Smooth muscle cell (in vitro differentiated cells): ENCODE data around the gene SMPD4. TPM values are rescaled to one million over a fixed set of nuclear protein-coding genes. Genes with fewer than 3 reads are reported as not detected.
"Not testable (repeated sequence)": the region's sequence is repeated elsewhere in the genome, so short reads cannot be mapped to it uniquely, and the experiment has no call there.

Experiments used
- DNase-seq: peaks from one replicate; lab custom pipeline; 2025; ENCODE audit not compliant: unreplicated experiment; lab: John Stamatoyannopoulos, UW
- H2AFZ ChIP-seq: fragments of 200-600 bp; sonication (generic); 2 replicates; pipeline ENCODE4 v1.6.0; 2016; ENCODE audit warnings: antibody characterized with exemption, low read depth, mild to moderate bottlenecking
- H3F3A ChIP-seq: fragments of 200-600 bp; sonication (generic); 2 replicates; pipeline ENCODE4 v1.6.0; 2017; ENCODE audit warnings: antibody characterized with exemption, low read depth
- H3K27ac ChIP-seq: fragments of 200-600 bp; sonication (generic); 2 replicates; pipeline ENCODE4 v1.5.1; 2016; ENCODE audit warnings: low read depth, mild to moderate bottlenecking
- H3K27me3 ChIP-seq: fragments of 200-600 bp; sonication (generic); 2 replicates; pipeline ENCODE4 v1.6.1; 2016; ENCODE audit warnings: low read depth, mild to moderate bottlenecking
- H3K36me3 ChIP-seq: fragments of 200-600 bp; sonication (generic); 2 replicates; pipeline ENCODE4 v1.5.1; 2016; ENCODE audit warnings: low read depth
- H3K4me1 ChIP-seq: fragments of 200-600 bp; sonication (generic); 2 replicates; pipeline ENCODE4 v1.5.1; 2016; ENCODE audit warnings: low read depth
- H3K4me2 ChIP-seq: fragments of 200-600 bp; sonication (generic); 2 replicates; pipeline ENCODE4 v1.6.0; 2016; ENCODE audit warnings: mild to moderate bottlenecking
- H3K4me3 ChIP-seq: fragments of 200-600 bp; sonication (generic); 2 replicates; pipeline ENCODE4 v1.5.1; 2016; ENCODE audit warnings: mild to moderate bottlenecking
- H3K79me2 ChIP-seq: fragments of 200-600 bp; sonication (generic); 2 replicates; pipeline ENCODE4 v1.6.0; 2016; ENCODE audit warnings: low read depth, mild to moderate bottlenecking
- H3K9ac ChIP-seq: fragments of 200-600 bp; sonication (generic); 2 replicates; pipeline ENCODE4 v1.6.0; 2016; ENCODE audit warnings: low read depth
- H3K9me3 ChIP-seq: fragments of 200-600 bp; sonication (generic); replicated peaks from 2 replicates; pipeline ENCODE4 v1.5.1; 2016; ENCODE audit warnings: low read depth
- H4K20me1 ChIP-seq: fragments of 200-600 bp; sonication (generic); 2 replicates; pipeline ENCODE4 v1.6.0; 2016; ENCODE audit warnings: low read depth
- WGBS: methylation state at CpG from one replicate; pipeline ENCODE4 v1.1.7; 2016; ENCODE audit warnings: low lambda C conversion rate; 5-methylcytosine and 5-hydroxymethylcytosine counted together
- polyA plus RNA-seq: library from polyadenylated mRNA; unstranded; fragments of >200 nt; fragmentation: Nextera tagmentation; extraction: Ambion mirVana; gene quantifications from 2 replicates; pipeline ENCODE4 v1.2.1, GENCODE V29; 2016
- total RNA-seq: library from RNA; depleted of rRNA; stranded (reverse); fragments of >200 nt; gene quantifications from 2 replicates; pipeline ENCODE4 v1.2.3, GENCODE V29; 2014
- TF ChIP-seq, protein P1 (sequence below): fragments of 200-600 bp; sonication (generic); IDR thresholded peaks from 2 replicates; pipeline ENCODE4 v1.5.1; 2017; ENCODE audit warnings: borderline replicate concordance, mild to moderate bottlenecking, antibody characterized with exemption; ENCODE audit not compliant: insufficient read depth, poor library complexity, severe bottlenecking

SMPD4 gene
- total and polyA plus RNA-seq, 2 experiments from 2014 or later, result 29.8 to 53.6 TPM

GRCh38 chr2:130152816-130153595 is 28.4 kb downstream of the SMPD4 start:
- DNase-seq, result no peak
- H3K36me3 ChIP-seq, result no peaks in the 10 kb centered on the region
- no peak overlapping the region for H3K9ac ChIP-seq
- no peaks in the 10 kb centered on the region for H3K79me2 ChIP-seq
- no peaks in the 10 kb centered on the region for H3K27me3 ChIP-seq
- H3K4me3 ChIP-seq, result no peak overlapping the region
- TF ChIP-seq, protein P1, sequence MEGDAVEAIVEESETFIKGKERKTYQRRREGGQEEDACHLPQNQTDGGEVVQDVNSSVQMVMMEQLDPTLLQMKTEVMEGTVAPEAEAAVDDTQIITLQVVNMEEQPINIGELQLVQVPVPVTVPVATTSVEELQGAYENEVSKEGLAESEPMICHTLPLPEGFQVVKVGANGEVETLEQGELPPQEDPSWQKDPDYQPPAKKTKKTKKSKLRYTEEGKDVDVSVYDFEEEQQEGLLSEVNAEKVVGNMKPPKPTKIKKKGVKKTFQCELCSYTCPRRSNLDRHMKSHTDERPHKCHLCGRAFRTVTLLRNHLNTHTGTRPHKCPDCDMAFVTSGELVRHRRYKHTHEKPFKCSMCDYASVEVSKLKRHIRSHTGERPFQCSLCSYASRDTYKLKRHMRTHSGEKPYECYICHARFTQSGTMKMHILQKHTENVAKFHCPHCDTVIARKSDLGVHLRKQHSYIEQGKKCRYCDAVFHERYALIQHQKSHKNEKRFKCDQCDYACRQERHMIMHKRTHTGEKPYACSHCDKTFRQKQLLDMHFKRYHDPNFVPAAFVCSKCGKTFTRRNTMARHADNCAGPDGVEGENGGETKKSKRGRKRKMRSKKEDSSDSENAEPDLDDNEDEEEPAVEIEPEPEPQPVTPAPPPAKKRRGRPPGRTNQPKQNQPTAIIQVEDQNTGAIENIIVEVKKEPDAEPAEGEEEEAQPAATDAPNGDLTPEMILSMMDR, result no peak
- no peaks in the 10 kb centered on the region for H3K4me1 ChIP-seq
- H3K9me3 ChIP-seq, result no peaks in the 10 kb centered on the region
- no peak overlapping the region for H2AFZ ChIP-seq
- WGBS, result 97% methylated on average over 22 of the region's 25 CpGs
- no peaks in the 10 kb centered on the region for H3F3A ChIP-seq
- H3K4me2 ChIP-seq, result no peak overlapping the region
- no peaks in the 10 kb centered on the region for H4K20me1 ChIP-seq
- no peak overlapping the region for H3K27ac ChIP-seq

DNA sequence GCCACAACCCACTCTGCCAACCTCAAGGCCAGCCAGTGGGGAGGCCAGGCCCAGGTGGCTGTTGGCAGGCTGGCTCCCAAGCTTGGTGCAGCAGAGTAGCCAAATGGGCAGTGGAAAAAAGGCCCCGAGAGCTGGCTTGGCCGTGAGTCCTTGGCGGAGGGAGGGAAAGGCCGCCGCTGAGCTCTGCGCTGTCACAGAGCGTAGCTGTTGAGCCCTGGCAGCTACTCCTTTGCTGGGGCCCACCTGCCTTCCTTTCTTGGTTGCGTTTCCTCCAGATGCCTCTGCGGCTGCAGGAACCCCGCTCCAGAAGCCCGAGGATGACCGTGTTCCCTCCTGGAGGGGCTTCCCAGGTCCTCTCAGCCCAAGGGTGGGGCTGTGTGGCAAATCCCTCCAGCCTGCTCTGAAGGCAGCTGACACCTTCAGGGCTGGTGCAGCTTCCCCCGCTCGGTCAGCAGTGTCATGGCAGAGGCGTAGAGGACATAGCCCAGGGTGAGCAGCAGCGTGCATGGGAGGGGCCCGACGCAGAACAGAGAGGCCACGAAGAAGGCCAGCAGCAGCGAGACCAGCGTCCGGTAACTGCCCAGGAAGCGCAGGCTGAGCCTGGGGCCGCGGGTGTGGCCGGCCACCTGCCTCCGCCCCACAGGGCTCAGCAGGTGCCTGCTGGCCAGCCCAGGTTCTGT is 29.1 kb downstream of the SMPD4 start:
- H3K27me3 ChIP-seq, H3K4me3 ChIP-seq, DNase-seq, H4K20me1 ChIP-seq, H3K4me1 ChIP-seq, H3F3A ChIP-seq, H3K4me2 ChIP-seq, H3K9me3 ChIP-seq, H3K36me3 ChIP-seq, H3K79me2 ChIP-seq, H3K9ac ChIP-seq, H2AFZ ChIP-seq, H3K27ac ChIP-seq: not testable (repeated sequence)
- WGBS, result over 99% methylated on average over 27 of the region's 27 CpGs

GRCh38 chr2:130151145-130151512 is 30.3 kb downstream of the SMPD4 start:
- H2AFZ ChIP-seq, H3K27ac ChIP-seq, H3K4me2 ChIP-seq, H3K36me3 ChIP-seq, DNase-seq, H3K79me2 ChIP-seq, H3K9me3 ChIP-seq, H3K9ac ChIP-seq, H4K20me1 ChIP-seq, H3K27me3 ChIP-seq, H3K4me3 ChIP-seq, H3F3A ChIP-seq, H3K4me1 ChIP-seq: not testable (repeated sequence)
- 78% methylated on average over 5 of the region's 5 CpGs for WGBS

DNA sequence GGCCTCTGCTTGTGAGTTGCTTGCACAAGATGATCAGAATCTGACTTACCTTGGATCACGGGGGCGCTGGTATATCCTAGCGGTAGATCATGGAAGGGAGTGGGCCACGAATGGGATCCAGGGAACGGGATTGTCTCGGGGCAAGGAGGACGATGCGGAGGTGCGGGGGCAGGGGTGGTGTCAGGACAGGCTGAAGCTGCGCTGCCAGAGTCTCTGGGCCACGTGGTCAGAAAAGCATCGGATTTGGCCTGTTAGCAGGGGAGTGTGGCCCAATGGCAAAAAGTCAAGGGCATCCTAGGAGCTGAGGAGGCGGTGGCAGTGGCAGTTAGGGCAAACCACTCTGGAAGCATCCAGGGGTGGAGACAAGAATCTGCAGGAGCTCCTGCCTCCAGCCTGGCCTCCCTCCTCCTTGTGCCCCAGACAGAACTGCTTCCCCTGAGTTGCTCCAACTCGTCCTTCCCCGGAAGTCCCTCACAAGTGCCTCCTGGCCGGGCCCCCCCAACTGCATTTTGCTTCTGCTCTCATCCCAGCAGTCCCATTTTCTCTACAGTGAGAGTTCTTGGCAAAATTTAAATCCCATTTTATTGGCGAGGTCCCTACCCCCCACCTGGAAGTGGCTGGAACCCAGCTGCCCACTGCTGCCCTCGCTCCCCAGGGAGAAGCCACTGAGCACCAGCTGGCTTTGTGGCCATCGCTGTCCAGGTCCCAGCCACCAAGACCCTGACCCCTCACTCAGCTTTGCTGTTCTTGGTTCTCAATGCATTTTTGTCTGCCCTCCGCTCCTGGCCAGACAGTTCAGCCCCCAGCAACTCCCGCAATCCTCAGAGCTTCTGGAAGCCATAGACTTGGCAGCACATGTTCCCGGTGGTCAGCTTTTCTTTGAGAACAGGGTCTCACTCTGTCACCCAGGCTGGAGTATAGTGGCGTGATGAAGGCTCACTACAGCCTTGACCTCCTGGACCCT is 30.9 kb downstream of the SMPD4 start:
- H3K27me3 ChIP-seq, result no peaks in the 10 kb centered on the region
- H2AFZ ChIP-seq, result no peak overlapping the region
- TF ChIP-seq, protein P1, result no peak
- WGBS, result 94% methylated on average over 23 of the region's 23 CpGs
- H3K36me3 ChIP-seq, result no peaks in the 10 kb centered on the region
- no peak overlapping the region for H3K9ac ChIP-seq
- no peaks in the 10 kb centered on the region for H3K4me1 ChIP-seq
- DNase-seq, result no peak
- H3K4me2 ChIP-seq, result no peak overlapping the region
- H3K9me3 ChIP-seq, result no peaks in the 10 kb centered on the region
- no peak overlapping the region for H3K4me3 ChIP-seq
- no peaks in the 10 kb centered on the region for H4K20me1 ChIP-seq
- no peaks in the 10 kb centered on the region for H3F3A ChIP-seq
- H3K27ac ChIP-seq, result no peak overlapping the region
- no peaks in the 10 kb centered on the region for H3K79me2 ChIP-seq

DNA sequence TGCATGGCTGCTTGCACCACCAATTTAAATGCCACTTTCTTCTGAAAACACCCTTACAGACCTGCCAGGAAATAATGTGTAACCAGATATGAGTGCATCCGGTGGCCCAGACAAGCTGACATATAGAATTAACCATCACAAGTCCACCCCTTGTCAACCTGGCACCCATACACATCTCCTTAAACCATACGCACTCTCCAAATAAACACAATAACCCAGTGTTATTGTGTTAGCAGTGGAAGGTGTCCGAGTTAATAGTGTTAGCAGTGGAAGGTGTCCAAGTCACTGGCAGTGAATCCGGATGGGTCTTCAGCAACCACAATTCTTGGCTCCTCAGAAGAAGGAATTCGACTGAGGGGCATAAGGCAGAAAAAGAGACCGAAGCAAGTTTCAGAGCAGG is 32.9 kb downstream of the SMPD4 start:
- 88% methylated on average over 6 of the region's 6 CpGs for WGBS
- not testable (repeated sequence) for H3K9me3 ChIP-seq, H3K4me3 ChIP-seq, H4K20me1 ChIP-seq, H3K27me3 ChIP-seq, H3K4me2 ChIP-seq, H2AFZ ChIP-seq, H3K27ac ChIP-seq, H3F3A ChIP-seq, H3K79me2 ChIP-seq, H3K36me3 ChIP-seq, H3K4me1 ChIP-seq, H3K9ac ChIP-seq, DNase-seq

DNA sequence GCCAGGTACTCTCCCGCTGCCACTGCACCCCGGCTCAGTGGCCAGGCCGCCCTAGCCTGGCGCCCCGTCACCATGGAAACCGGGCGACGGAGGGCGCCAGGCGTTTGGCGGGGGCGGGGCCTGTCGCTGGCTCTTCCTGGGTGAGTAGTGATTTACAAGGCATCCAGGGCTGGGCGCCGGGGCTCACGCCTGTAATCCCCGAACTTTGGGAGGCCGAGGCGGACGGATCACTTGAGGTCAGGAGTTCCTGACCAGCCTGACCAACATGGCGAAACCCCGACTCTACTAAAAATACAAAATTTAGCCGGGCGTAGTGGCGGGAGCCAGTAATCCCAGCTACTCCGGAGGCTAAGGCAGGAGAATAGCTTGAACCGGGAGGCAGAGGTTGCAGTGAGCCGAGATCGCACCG is 36.4 kb downstream of the SMPD4 start, which contains the start of gene CCDC74B:
TSS of gene CCDC74B (minus strand) at position 107 of the 409 bp plus-strand sequence. CDS start 116 bp downstream, outside the sequence.
- Histone ChIP-seq H3K4me2 (peak within 1 kb of the TSS; percentile 88), H3K4me3 (peak within 1 kb of the TSS; percentile 58), H2AFZ (peak within 1 kb of the TSS; percentile 18)
- not testable (repeated sequence) for H3F3A ChIP-seq, H3K4me1 ChIP-seq, H3K27ac ChIP-seq, DNase-seq, H3K79me2 ChIP-seq, H3K9ac ChIP-seq, H4K20me1 ChIP-seq, H3K27me3 ChIP-seq, H3K9me3 ChIP-seq, H3K36me3 ChIP-seq
- 4% methylated on average over 29 of the region's 30 CpGs for WGBS
